GM23248 (cell line): ENCODE measurements around the gene CHST11.

Experiments used
- EZH2 ChIP-seq: fragments of 200-600 bp; sonication (generic); IDR thresholded peaks from 2 replicates; pipeline ENCODE4 v1.6.1; 2018; ENCODE audit warnings: antibody characterized with exemption, mild to moderate bottlenecking; ENCODE audit not compliant: insufficient read depth, poor library complexity, severe bottlenecking
- EZH2phosphoT487 ChIP-seq: fragments of 200-600 bp; sonication (generic); IDR thresholded peaks from 2 replicates; pipeline ENCODE4 v1.6.1; 2018; ENCODE audit warnings: antibody characterized with exemption, moderate library complexity, mild to moderate bottlenecking, low read depth; ENCODE audit not compliant: insufficient read depth

DNA sequence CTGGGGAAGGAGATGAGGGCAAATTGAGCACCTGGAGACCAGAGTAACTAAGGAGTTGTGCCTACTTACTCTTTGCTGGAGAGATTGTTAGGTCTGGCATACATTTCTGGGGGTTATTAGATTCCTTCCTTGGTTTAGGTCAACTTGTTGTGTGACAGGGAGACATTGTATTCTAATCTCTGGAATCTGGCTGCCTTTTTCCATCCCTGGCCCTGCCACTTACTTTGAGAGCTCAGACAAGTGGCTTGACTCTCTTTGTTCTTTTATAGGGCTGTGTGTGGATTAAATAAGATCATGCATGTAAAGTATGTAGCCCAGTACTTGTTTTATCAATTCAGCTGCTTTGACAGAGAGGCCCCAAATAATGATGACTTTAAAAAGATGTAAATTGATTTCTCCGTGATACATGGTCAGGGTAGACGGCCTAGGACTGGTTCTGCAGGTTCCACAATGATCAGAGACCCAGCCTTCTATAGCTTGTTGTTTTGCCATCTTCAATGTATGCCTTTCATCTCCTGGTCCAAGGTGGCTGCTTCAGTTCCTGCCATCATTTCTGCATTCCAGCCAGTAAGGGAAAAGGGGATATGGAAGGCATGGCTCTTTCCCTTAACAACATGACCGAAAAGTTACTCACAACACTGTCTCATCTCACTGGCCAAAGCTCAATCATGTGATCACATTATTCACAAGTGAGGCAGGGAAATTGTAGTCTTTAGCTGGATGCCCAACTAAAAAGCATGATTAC is 72.6 kb downstream of the CHST11 start:
- no peak for TF ChIP-seq EZH2
- no peak for TF ChIP-seq EZH2phosphoT487
